PFSK-1 (cell line): ENCODE results near the gene GPR6.

Experiments used
- FOXP2 ChIP-seq: optimal IDR thresholded peaks from 2 replicates; pipeline ENCODE3; 2011; ENCODE audit warnings: borderline replicate concordance, control low read depth, inconsistent platforms; ENCODE audit not compliant: insufficient read depth; ENCODE audit errors: extremely low read length, extremely low read depth
- POLR2AphosphoS5 ChIP-seq: IDR thresholded peaks from 2 replicates; pipeline ENCODE4 v1.6.1; 2012; ENCODE audit warnings: low read depth, mild to moderate bottlenecking, control low read depth, low read length, moderate library complexity
- REST ChIP-seq, 2 experiments: IDR thresholded peaks; 2 replicates each; pipeline versions ENCODE4 v1.6.1 to v1.8.0; 2011 to 2012; ENCODE audit warnings: low read depth in 2 of 2, low read length in 2 of 2, control low read depth in 1 of 2, inconsistent platforms in 1 of 2, mild to moderate bottlenecking in 1 of 2, moderate library complexity in 1 of 2; ENCODE audit not compliant: insufficient read depth in 1 of 2
- SIN3A ChIP-seq: IDR thresholded peaks from 2 replicates; pipeline ENCODE4 v1.6.1; 2012; ENCODE audit warnings: mild to moderate bottlenecking, low read length, moderate library complexity, borderline replicate concordance; ENCODE audit not compliant: insufficient read depth
- TAF1 ChIP-seq: IDR thresholded peaks from 2 replicates; pipeline ENCODE4 v1.6.1; 2012; ENCODE audit warnings: low read length, control low read depth, borderline replicate concordance; ENCODE audit not compliant: insufficient read depth

Gene GPR6

GRCh38 chr6:109946979-109947378, 31.1 kb upstream of the GPR6 start:
- TF ChIP-seq SIN3A (no peak), POLR2AphosphoS5 (no peak), REST (IDR thresholded peaks at IDR 0.05; ENCODE audit: insufficient read depth in 1 of 2, low read depth in 2 of 2, low read length in 2 of 2) (no peak), TAF1 (no peak)

DNA sequence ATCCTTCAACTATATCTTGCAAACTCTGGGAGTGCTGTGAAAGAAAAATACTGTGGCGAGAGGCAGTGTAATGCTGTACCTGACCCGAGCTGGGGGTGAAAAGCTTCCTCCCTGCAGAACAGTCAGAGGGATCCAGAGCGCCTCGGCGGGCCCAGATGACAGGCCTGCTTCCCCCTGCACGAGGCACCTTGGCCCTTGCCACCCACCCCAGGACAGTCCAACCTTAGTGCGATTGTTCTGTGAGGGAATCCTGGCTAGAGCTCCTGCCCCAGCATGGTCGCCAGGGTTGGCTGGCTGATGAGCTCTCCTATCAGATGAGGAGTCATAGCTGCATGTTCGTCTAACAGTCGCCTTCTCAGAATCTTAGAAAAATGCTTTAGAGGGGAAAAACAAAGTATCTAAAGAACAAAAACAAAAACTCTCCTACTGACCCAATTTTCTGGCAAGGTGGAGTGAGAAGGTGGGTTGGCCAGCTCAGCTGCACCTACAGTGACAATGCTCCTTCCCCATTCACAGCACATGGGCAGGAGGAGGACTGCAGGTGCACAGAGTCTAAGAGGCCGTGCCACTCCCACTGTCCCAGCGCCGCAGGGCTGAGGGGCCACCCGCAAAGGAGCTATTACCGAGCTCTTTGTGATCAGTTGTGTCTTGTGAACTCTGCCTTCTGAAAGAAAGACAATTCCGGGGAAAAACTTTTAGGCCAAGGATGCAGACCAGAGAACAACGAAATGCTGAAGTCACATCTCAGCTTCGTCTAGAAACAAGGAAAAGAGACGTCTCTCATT, 28.6 kb upstream of the GPR6 start:
- no peak for TF ChIP-seq TAF1
- no peak for TF ChIP-seq FOXP2
- TF ChIP-seq POLR2AphosphoS5 = no peak
- TF ChIP-seq SIN3A = no peak
- TF ChIP-seq REST (IDR thresholded peaks at IDR 0.05; ENCODE audit: insufficient read depth in 1 of 2, low read depth in 2 of 2, low read length in 2 of 2) = no peak

GRCh38 chr6:109955491-109955890, 22.6 kb upstream of the GPR6 start:
- no peak for TF ChIP-seq REST (IDR thresholded peaks at IDR 0.05; ENCODE audit: insufficient read depth in 1 of 2, low read depth in 2 of 2, low read length in 2 of 2)
- TF ChIP-seq POLR2AphosphoS5 = no peak
- no peak for TF ChIP-seq SIN3A
- TF ChIP-seq TAF1 = no peak
- no peak for TF ChIP-seq FOXP2

DNA sequence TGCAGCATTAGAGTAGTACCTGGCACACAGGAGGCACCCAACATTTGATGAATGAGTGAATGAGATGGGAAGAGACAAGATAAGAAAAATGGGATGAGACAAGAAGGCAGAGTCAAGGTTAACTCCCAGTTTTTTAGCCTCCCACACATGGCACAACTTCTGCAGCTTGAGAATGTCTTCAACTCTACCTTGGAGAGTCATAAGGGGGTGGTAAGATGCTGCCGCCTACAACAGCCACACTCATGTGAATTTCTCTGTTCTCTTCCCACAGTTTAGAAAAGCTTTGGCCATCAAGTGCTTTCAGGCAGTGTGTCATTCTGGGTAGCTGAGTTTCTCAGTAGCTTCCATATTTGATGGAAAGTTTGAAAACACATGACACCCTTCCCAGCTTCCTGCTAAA, 19.5 kb upstream of the GPR6 start:
- TF ChIP-seq FOXP2 = no peak
- no peak for TF ChIP-seq SIN3A
- TF ChIP-seq POLR2AphosphoS5 = no peak
- no peak for TF ChIP-seq REST (IDR thresholded peaks at IDR 0.05; ENCODE audit: insufficient read depth in 1 of 2, low read depth in 2 of 2, low read length in 2 of 2)
- no peak for TF ChIP-seq TAF1

DNA sequence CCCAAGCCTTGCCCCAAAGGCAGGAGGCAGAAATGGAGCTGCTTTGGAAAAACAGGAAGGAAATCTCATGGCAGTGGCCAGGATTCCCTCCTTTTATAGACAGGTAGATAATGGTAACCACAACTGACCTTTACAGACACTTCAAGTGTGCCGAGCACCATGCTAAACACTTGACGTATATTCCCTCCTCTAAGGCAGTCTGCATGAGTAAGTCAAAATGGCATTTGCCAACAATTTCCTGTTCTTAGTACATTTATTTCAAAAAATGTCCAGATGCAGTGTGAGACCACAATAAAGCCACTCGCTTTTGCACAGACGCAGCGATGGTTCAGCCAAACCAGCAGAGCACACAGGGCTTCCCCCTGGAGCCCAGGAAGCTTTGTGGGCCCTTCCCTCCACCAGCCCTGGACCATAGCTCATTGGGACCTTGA, 16.5 kb upstream of the GPR6 start:
- TF ChIP-seq SIN3A = no peak
- TF ChIP-seq REST (IDR thresholded peaks at IDR 0.05; ENCODE audit: insufficient read depth in 1 of 2, low read depth in 2 of 2, low read length in 2 of 2) = no peak
- TF ChIP-seq POLR2AphosphoS5 = no peak
- TF ChIP-seq TAF1 = no peak
- no peak for TF ChIP-seq FOXP2
